ENCODE results near the gene GLIS1. TPM values are rescaled to one million over a fixed set of nuclear protein-coding genes. Genes with fewer than 3 reads are reported as not detected.

GLIS1 gene
- total and polyA plus RNA-seq, 2 of the 8 experiments (the other 6 are each of a cell fraction or from before 2014, with no cell fraction given): 0.15 to 0.22 TPM

DNA sequence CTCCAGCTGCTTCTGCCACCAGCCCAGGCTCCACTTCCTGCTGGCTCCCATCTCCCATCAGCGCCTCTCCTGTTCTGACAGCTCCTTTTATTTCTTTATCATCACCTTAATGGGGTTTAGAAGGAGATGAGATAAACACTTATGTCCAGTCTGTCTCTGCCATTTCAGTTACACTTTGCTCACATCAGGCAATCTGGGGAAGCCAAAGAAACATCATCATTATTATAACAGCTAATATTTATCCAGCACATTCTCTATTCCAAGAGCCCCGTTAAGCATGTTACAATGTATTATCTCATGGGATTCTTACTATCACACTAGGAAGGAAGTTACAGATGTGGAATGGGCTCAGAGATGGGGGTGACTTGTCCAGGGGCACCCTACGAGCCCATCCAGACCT is 248.6 kb downstream of the GLIS1 start:
- H4K20me1 ChIP-seq (replicated peaks in 1 of 2; ENCODE audit: control insufficient read depth in 1 of 2, insufficient read depth in 2 of 2, low read length in 2 of 2): no peaks in the 10 kb centered on the region
- H4K5ac ChIP-seq (ENCODE audit: insufficient read length, low read depth, low read length): no peak overlapping the region
- no peak overlapping the region for H3K18ac ChIP-seq (ENCODE audit: extremely low read depth, low read length)
- H2AFZ ChIP-seq (ENCODE audit: low read length): no peak overlapping the region
- peaks cover 0 to 3% of the 10 kb centered on the region in 2 experiments; a peak in 1 of 4 replicates for H3K9me3 ChIP-seq (ENCODE audit: insufficient read depth in 2 of 2, low read depth in 1 of 2, low read length in 1 of 2)
- no peak overlapping the region for H2AK5ac ChIP-seq (ENCODE audit: low read depth, low read length)
- H3K79me2 ChIP-seq (ENCODE audit: control insufficient read depth in 1 of 2, insufficient read depth in 2 of 2, low read length in 2 of 2): no peaks in the 10 kb centered on the region
- no peak overlapping the region for H3K14ac ChIP-seq (ENCODE audit: insufficient read length)
- no peak overlapping the region for H2BK120ac ChIP-seq (replicated peaks; ENCODE audit: low read depth, low read length)
- H3K4me1 ChIP-seq (replicated peaks in 1 of 4; ENCODE audit: control insufficient read depth in 3 of 4, insufficient read depth in 4 of 4, low read length in 3 of 4): peaks cover 0 to 8% (median 3%) of the 10 kb centered on the region in 4 experiments; a peak in 5 of 7 replicates
- no peak overlapping the region for H2BK12ac ChIP-seq (ENCODE audit: low read depth, low read length)
- H3K9ac ChIP-seq (replicated peaks in 1 of 4; ENCODE audit: extremely low read depth in 1 of 4, low read depth in 3 of 4, low read length in 3 of 4): no peak overlapping the region
- no peak overlapping the region for H3K4me2 ChIP-seq (ENCODE audit: insufficient read depth in 1 of 2, low read depth in 2 of 2, low read length in 2 of 2)
- no peak overlapping the region for H3K4ac ChIP-seq (replicated peaks; ENCODE audit: insufficient read length, low read depth, low read length)
- H3K56ac ChIP-seq (replicated peaks; ENCODE audit: insufficient read length, low read depth, low read length): no peak overlapping the region
- 0 out of 2 replicates have a peak overlapping the region, but pooled peaks have one; percentile 46 for H2BK15ac ChIP-seq (ENCODE audit: low read length)
- H3K36me3 ChIP-seq (ENCODE audit: control insufficient read depth in 2 of 4, insufficient read depth in 4 of 4, low read length in 3 of 4): no peaks in the 10 kb centered on the region
- WGBS, 2 experiments (ENCODE audit: extremely low coverage in 1 of 2, insufficient coverage in 1 of 2, insufficient read length in 1 of 2, insufficient replicate concordance in 2 of 2, low coverage in 1 of 2, low lambda C conversion rate in 2 of 2, missing lambda C conversion rate in 1 of 2): 79% methylated on average over 3 of the region's 3 CpGs; no CpG with 5 or more reads in 1 of the 2 experiments
- H2BK20ac ChIP-seq (ENCODE audit: low read length): no peak overlapping the region
- H3K23ac ChIP-seq (ENCODE audit: insufficient read length): no peak overlapping the region
- peaks cover 0 to 3% (median 2%) of the 10 kb centered on the region in 4 experiments; a peak in 2 of 7 replicates for H3K27me3 ChIP-seq (replicated peaks in 1 of 4; ENCODE audit: control insufficient read depth in 3 of 4, extremely low read depth in 1 of 4, insufficient read depth in 3 of 4, low read length in 3 of 4)
- H3K4me3 ChIP-seq (ENCODE audit: extremely low read depth in 1 of 4, insufficient read depth in 2 of 4, low read depth in 3 of 4, low read length in 4 of 4): no peak overlapping the region
- DNase-seq (ENCODE audit: low read depth in 1 of 2, low spot score in 2 of 2): no peak
- no peak overlapping the region for H4K91ac ChIP-seq (replicated peaks; ENCODE audit: insufficient read length, low read length)
- no peak overlapping the region for H4K8ac ChIP-seq (ENCODE audit: extremely low read depth, insufficient read depth, low read length)
- POLR2A ChIA-PET (ENCODE audit: partially characterized antibody): interaction anchor here (0.8 to 1.3 kb wide), 2 partner anchors 13 to 104 kb away, joined by 3 to 4 read pairs; no protein-coding TSS in a partner anchor
- no peak overlapping the region for H3K27ac ChIP-seq (ENCODE audit: low read depth, low read length)
- CTCF ChIA-PET (ENCODE audit: partially characterized antibody): interaction anchor here (0.5 to 9.7 kb wide), 11 partner anchors 10 to 832 kb away, joined by 3 to 264 read pairs (median 4); no protein-coding TSS in a partner anchor
- H3K23me2 ChIP-seq (ENCODE audit: low read depth, low read length): no peaks in the 10 kb centered on the region
- H3K79me1 ChIP-seq (ENCODE audit: low read depth, low read length): no peaks in the 10 kb centered on the region
- no peak for FAIRE-seq
- H2BK5ac ChIP-seq (ENCODE audit: low read depth, low read length): no peak overlapping the region

Measured in H1 (cell line).